ENCODE data around the gene PASD1. TPM values are rescaled to one million over a fixed set of nuclear protein-coding genes. Genes with fewer than 3 reads are reported as not detected.

PASD1 gene
- total RNA-seq, 1 donor from 2014 or later, result not detected

GRCh38 chrX:151631822-151632221, 68.3 kb downstream of the PASD1 start:
- no peak overlapping the region for H3K4me3 Mint-ChIP-seq (ENCODE audit: unreplicated experiment)
- H3K4me1 Mint-ChIP-seq (ENCODE audit: low read depth), result no peaks in the 10 kb centered on the region
- no peak for TF ChIP-seq CTCF (IDR thresholded peaks at IDR 0.05)
- H3K36me3 Mint-ChIP-seq (ENCODE audit: low read depth), result no peaks in the 10 kb centered on the region
- peaks cover 4% of the 10 kb centered on the region for H3K9me3 Mint-ChIP-seq (ENCODE audit: low read depth)
- H3K27me3 Mint-ChIP-seq (ENCODE audit: low read depth), result no peaks in the 10 kb centered on the region
- DNase-seq (ENCODE audit: low spot score), result no peak
- no peak overlapping the region for H3K27ac Mint-ChIP-seq (ENCODE audit: unreplicated experiment)

- no peak for TF ChIP-seq CTCF (IDR thresholded peaks at IDR 0.05)
- Mint-ChIP-seq H3K27me3 (ENCODE audit: low read depth) (no peaks in the 10 kb centered on the region), H3K36me3 (ENCODE audit: low read depth) (no peaks in the 10 kb centered on the region), H3K4me1 (ENCODE audit: low read depth) (no peaks in the 10 kb centered on the region), H3K27ac (ENCODE audit: unreplicated experiment) (no peak overlapping the region), H3K4me3 (ENCODE audit: unreplicated experiment) (no peak overlapping the region), H3K9me3 (ENCODE audit: low read depth) (peaks cover 9% of the 10 kb centered on the region)
- no peak for DNase-seq (ENCODE audit: low spot score)
Measured at GRCh38 chrX:151633157-151633556, 69.7 kb downstream of the PASD1 start.

- H3K9me3 Mint-ChIP-seq (ENCODE audit: low read depth), result peaks cover 11% of the 10 kb centered on the region
- no peak overlapping the region for H3K27ac Mint-ChIP-seq (ENCODE audit: unreplicated experiment)
- H3K4me3 Mint-ChIP-seq (ENCODE audit: unreplicated experiment), result no peak overlapping the region
- no peaks in the 10 kb centered on the region for H3K27me3 Mint-ChIP-seq (ENCODE audit: low read depth)
- TF ChIP-seq CTCF (IDR thresholded peaks at IDR 0.05), result no peak
- no peaks in the 10 kb centered on the region for H3K36me3 Mint-ChIP-seq (ENCODE audit: low read depth)
- DNase-seq (ENCODE audit: low spot score), result no peak
- no peaks in the 10 kb centered on the region for H3K4me1 Mint-ChIP-seq (ENCODE audit: low read depth)
Measured at GRCh38 chrX:151634937-151635336, 71.5 kb downstream of the PASD1 start.

GRCh38 chrX:151641564-151641963, 78.1 kb downstream of the PASD1 start:
- no peak overlapping the region for H3K27ac Mint-ChIP-seq (ENCODE audit: unreplicated experiment)
- no peak for DNase-seq (ENCODE audit: low spot score)
- H3K4me3 Mint-ChIP-seq (ENCODE audit: unreplicated experiment), result no peak overlapping the region
- no peaks in the 10 kb centered on the region for H3K36me3 Mint-ChIP-seq (ENCODE audit: low read depth)
- no peaks in the 10 kb centered on the region for H3K27me3 Mint-ChIP-seq (ENCODE audit: low read depth)
- H3K9me3 Mint-ChIP-seq (ENCODE audit: low read depth), result peaks cover 19% of the 10 kb centered on the region
- H3K4me1 Mint-ChIP-seq (ENCODE audit: low read depth), result no peaks in the 10 kb centered on the region
- no peak for TF ChIP-seq CTCF (IDR thresholded peaks at IDR 0.05)

GRCh38 chrX:151675121-151675746, 111.8 kb downstream of the PASD1 start:
- H3K27ac Mint-ChIP-seq (ENCODE audit: unreplicated experiment), result no peak overlapping the region
- DNase-seq (ENCODE audit: low spot score), result no peak
- peaks cover 18% of the 10 kb centered on the region for H3K9me3 Mint-ChIP-seq (ENCODE audit: low read depth)
- no peak overlapping the region for H3K4me3 Mint-ChIP-seq (ENCODE audit: unreplicated experiment)
- no peak for TF ChIP-seq CTCF (IDR thresholded peaks at IDR 0.05)
- no peaks in the 10 kb centered on the region for H3K36me3 Mint-ChIP-seq (ENCODE audit: low read depth)
- peaks cover 2% of the 10 kb centered on the region for H3K27me3 Mint-ChIP-seq (ENCODE audit: low read depth)
- H3K4me1 Mint-ChIP-seq (ENCODE audit: low read depth), result no peaks in the 10 kb centered on the region
